ENCODE data around the gene EPOP. TPM values are rescaled to one million over a fixed set of nuclear protein-coding genes. Genes with fewer than 3 reads are reported as not detected.

The EPOP gene
- total RNA-seq, 4 donors from 2014 or later: 1.8 to 3.2 (median 2.8) TPM

- intact Hi-C loops (cut with DNase I): loop anchor here (10.0 kb wide), 1 partner anchor 166 kb away; no protein-coding TSS in a partner anchor
- Histone ChIP-seq H3K36me3 (no peaks in the 10 kb centered on the region), H3K9me3 (no peaks in the 10 kb centered on the region), H3K27me3 (peaks cover 0 to 47% (median 0%) of the 10 kb centered on the region in 4 donors), H3K4me3 (no peak overlapping the region), H3K4me1 (no peaks in the 10 kb centered on the region), H3K27ac (no peak overlapping the region)
- no peak for DNase-seq
- WGBS, 2 donors: 67 to 73% methylated on average over 12 to 16 of the region's 16 CpGs
- no peak for TF ChIP-seq POLR2A (IDR thresholded peaks at IDR 0.05)
- no peak for TF ChIP-seq CTCF (IDR thresholded peaks at IDR 0.05)
Measured at GRCh38 chr17:38660097-38661025, 14.4 kb downstream of the EPOP start.

GRCh38 chr17:38659415-38659814, 15.3 kb downstream of the EPOP start:
- intact Hi-C loops (cut with DNase I): loop anchor here (10.0 kb wide), 1 partner anchor 235 kb away; the partner anchor contains the start of gene ARHGAP23
- Histone ChIP-seq H3K4me3 (no peak overlapping the region), H3K36me3 (no peaks in the 10 kb centered on the region), H3K9me3 (no peaks in the 10 kb centered on the region), H3K4me1 (no peaks in the 10 kb centered on the region), H3K27ac (no peak overlapping the region), H3K27me3 (peaks cover 0 to 56% (median 0%) of the 10 kb centered on the region in 4 donors)
- DNase-seq: no peak
- TF ChIP-seq POLR2A (IDR thresholded peaks at IDR 0.05) (no peak), CTCF (IDR thresholded peaks at IDR 0.05) (no peak)
- 74 to 92% methylated on average over 2 to 6 of the region's 7 CpGs for WGBS, 2 donors

- H3K36me3 ChIP-seq: no peaks in the 10 kb centered on the region
- no peak for DNase-seq
- intact Hi-C loops (cut with DNase I): loop anchor here (10.0 kb wide), 1 partner anchor 234 kb away; the partner anchor contains the start of gene ARHGAP23
- no peak overlapping the region for H3K27ac ChIP-seq
- H3K4me1 ChIP-seq: no peaks in the 10 kb centered on the region
- no peaks in the 10 kb centered on the region for H3K9me3 ChIP-seq
- TF ChIP-seq POLR2A (IDR thresholded peaks at IDR 0.05): no peak
- no peak for TF ChIP-seq CTCF (IDR thresholded peaks at IDR 0.05)
- WGBS, 2 donors: 38 to 39% methylated on average over 8 of the region's 13 CpGs
- H3K27me3 ChIP-seq: peaks cover 0 to 56% (median 0%) of the 10 kb centered on the region in 4 donors
- no peak overlapping the region for H3K4me3 ChIP-seq
Measured at GRCh38 chr17:38658741-38659345, 15.9 kb downstream of the EPOP start.

GRCh38 chr17:38657824-38658740, 16.7 kb downstream of the EPOP start:
- DNase-seq: no peak
- Histone ChIP-seq H3K4me3 (no peak overlapping the region), H3K9me3 (no peaks in the 10 kb centered on the region), H3K4me1 (no peaks in the 10 kb centered on the region), H3K27ac (no peak overlapping the region), H3K36me3 (no peaks in the 10 kb centered on the region), H3K27me3 (peaks cover 0 to 56% (median 0%) of the 10 kb centered on the region in 4 donors)
- intact Hi-C loops (cut with DNase I): loop anchor here (10.0 kb wide), 1 partner anchor 233 kb away; the partner anchor contains the start of gene ARHGAP23
- no peak for TF ChIP-seq CTCF (IDR thresholded peaks at IDR 0.05)
- TF ChIP-seq POLR2A (IDR thresholded peaks at IDR 0.05): no peak
- 72 to 84% methylated on average over 8 to 10 of the region's 15 CpGs for WGBS, 2 donors
